HG03196 (cell line): Measurements from ENCODE around the gene ASTN2.
A peak's percentile ranks its signal among the peaks of the same experiment; 100 is the strongest.

ENCODE experiments used
- ATAC-seq: cut with Tn5 transposase; IDR thresholded peaks from one replicate; pipeline ENCODE4 v1.9.1; 2021; ENCODE audit not compliant: unreplicated experiment

ASTN2 gene

GRCh38 chr9:116689486-116690032, 725.3 kb downstream of the ASTN2 start:
- no peak for ATAC-seq

- no peak for ATAC-seq
Measured at GRCh38 chr9:116688806-116689485, 725.9 kb downstream of the ASTN2 start.

GRCh38 chr9:116687754-116688135, 727.1 kb downstream of the ASTN2 start:
- no peak for ATAC-seq

- peak; percentile 99 for ATAC-seq
Measured at GRCh38 chr9:116687074-116687753, 727.6 kb downstream of the ASTN2 start, which contains the start of gene TRIM32. Gene TRIM32 (plus strand): TSS chr9:116687305. CDS start chr9:116697743, 10,438 bp downstream.

- ATAC-seq, result peak; percentile 20
Measured at GRCh38 chr9:116686693-116687073, 728.2 kb downstream of the ASTN2 start.

GRCh38 chr9:116686135-116686534, 728.7 kb downstream of the ASTN2 start:
- ATAC-seq, result no peak

GRCh38 chr9:116685166-116685565, 729.7 kb downstream of the ASTN2 start:
- no peak for ATAC-seq

- no peak for ATAC-seq
Measured at GRCh38 chr9:116683535-116683934, 731.3 kb downstream of the ASTN2 start.

GRCh38 chr9:116674210-116674980, 740.5 kb downstream of the ASTN2 start:
- ATAC-seq, result no peak

GRCh38 chr9:116673375-116673774, 741.5 kb downstream of the ASTN2 start:
- no peak for ATAC-seq

- no peak for ATAC-seq
Measured at GRCh38 chr9:116671605-116672004, 743.3 kb downstream of the ASTN2 start.

GRCh38 chr9:116668970-116669695, 745.7 kb downstream of the ASTN2 start:
- ATAC-seq, result no peak

- ATAC-seq, result no peak
Measured at GRCh38 chr9:116663581-116663980, 751.3 kb downstream of the ASTN2 start.

- no peak for ATAC-seq
Measured at GRCh38 chr9:116662646-116663310, 752.1 kb downstream of the ASTN2 start.

- ATAC-seq, result no peak
Measured at GRCh38 chr9:116661037-116661954, 753.6 kb downstream of the ASTN2 start.

GRCh38 chr9:116658265-116658664, 756.6 kb downstream of the ASTN2 start:
- no peak for ATAC-seq

GRCh38 chr9:116656977-116657376, 757.9 kb downstream of the ASTN2 start:
- no peak for ATAC-seq

- no peak for ATAC-seq
Measured at GRCh38 chr9:116656501-116656971, 758.3 kb downstream of the ASTN2 start.

- ATAC-seq, result no peak
Measured at GRCh38 chr9:116654059-116654355, 760.9 kb downstream of the ASTN2 start.
